ENCODE measurements around the gene DEDD2. TPM values are rescaled to one million over a fixed set of nuclear protein-coding genes. Genes with fewer than 3 reads are reported as not detected.

DEDD2 gene
- total RNA-seq, 1 experiment from 2014 or later, result 45.6 TPM

GRCh38 chr19:42191330-42191729 lies 26.1 kb downstream of the DEDD2 start:
- Histone ChIP-seq H3K4me3 (no peak overlapping the region), H3K9me2 (ENCODE audit: insufficient read depth) (no peaks in the 10 kb centered on the region), H3K27me3 (ENCODE audit: insufficient read depth, low read depth) (no peaks in the 10 kb centered on the region), H3F3A (ENCODE audit: insufficient read depth, low read depth) (peaks cover 38% of the 10 kb centered on the region), H4K20me1 (ENCODE audit: insufficient read depth) (no peaks in the 10 kb centered on the region), H3K9me3 (ENCODE audit: insufficient read depth, low read depth) (no peaks in the 10 kb centered on the region), H3K79me2 (ENCODE audit: low read depth) (no peaks in the 10 kb centered on the region), H3K36me3 (ENCODE audit: low read depth) (no peaks in the 10 kb centered on the region; the same call in 1 of the 2 replicates), H2AFZ (no peak overlapping the region; the same call in 1 of the 2 replicates), H3K27ac (peak overlapping the region; percentile 94), H3K4me2 (peak overlapping the region; percentile 60), H3K4me1 (replicated peaks; ENCODE audit: insufficient read depth) (peaks cover 34% of the 10 kb centered on the region)
- POLR2A ChIA-PET (ENCODE audit: unreplicated experiment), result interaction anchor here (0.6 kb wide), 1 partner anchor 16 kb away, joined by 3 read pairs; no protein-coding TSS in a partner anchor
- DNase-seq, result no peak
- intact Hi-C loops (cut with micrococcal nuclease; ENCODE audit: unreplicated experiment), result loop anchor here (2.0 kb wide), 1 partner anchor 23 kb away; no protein-coding TSS in a partner anchor
- BruUV-seq (replicated peaks), result no TSS peak
- CTCF ChIA-PET, result interaction anchor here (0.5 kb wide), 1 partner anchor 173 kb away, joined by 4 read pairs; no protein-coding TSS in a partner anchor
- no peak for TF ChIP-seq CTCF (conservative IDR thresholded peaks at IDR 0.05)

GRCh38 chr19:42189133-42189532 lies 28.3 kb downstream of the DEDD2 start:
- H3K4me1 ChIP-seq (replicated peaks; ENCODE audit: insufficient read depth), result peaks cover 42% of the 10 kb centered on the region
- H3K27ac ChIP-seq, result no peak overlapping the region
- POLR2A ChIA-PET (ENCODE audit: unreplicated experiment), result no interaction called here
- H3K27me3 ChIP-seq (ENCODE audit: insufficient read depth, low read depth), result no peaks in the 10 kb centered on the region
- no peaks in the 10 kb centered on the region for H3K9me3 ChIP-seq (ENCODE audit: insufficient read depth, low read depth)
- BruUV-seq (replicated peaks), result no TSS peak
- no peaks in the 10 kb centered on the region; the same call in 1 of the 2 replicates for H3K36me3 ChIP-seq (ENCODE audit: low read depth)
- no peaks in the 10 kb centered on the region for H3K79me2 ChIP-seq (ENCODE audit: low read depth)
- intact Hi-C loops (cut with micrococcal nuclease; ENCODE audit: unreplicated experiment), result no loop called here
- peaks cover 37% of the 10 kb centered on the region for H3F3A ChIP-seq (ENCODE audit: insufficient read depth, low read depth)
- DNase-seq, result no peak
- H4K20me1 ChIP-seq (ENCODE audit: insufficient read depth), result no peaks in the 10 kb centered on the region
- CTCF ChIA-PET, result interaction anchor here (0.6 to 0.7 kb wide), 2 partner anchors 73 to 88 kb away, joined by 4 to 5 read pairs; no protein-coding TSS in a partner anchor
- no peaks in the 10 kb centered on the region for H3K9me2 ChIP-seq (ENCODE audit: insufficient read depth)
- H3K4me3 ChIP-seq, result no peak overlapping the region
- TF ChIP-seq EZH2 (IDR thresholded peaks at IDR 0.05; ENCODE audit: low read depth), result no peak
- TF ChIP-seq CTCF (conservative IDR thresholded peaks at IDR 0.05), result no peak
- H2AFZ ChIP-seq, result no peak overlapping the region
- no peak overlapping the region for H3K4me2 ChIP-seq

GRCh38 chr19:42188665-42189064 lies 28.8 kb downstream of the DEDD2 start:
- BruUV-seq (replicated peaks), result no TSS peak
- Histone ChIP-seq H3K36me3 (ENCODE audit: low read depth) (no peaks in the 10 kb centered on the region), H3F3A (ENCODE audit: insufficient read depth, low read depth) (peaks cover 33% of the 10 kb centered on the region), H3K4me3 (no peak overlapping the region), H2AFZ (no peak overlapping the region), H3K4me2 (no peak overlapping the region), H3K9me2 (ENCODE audit: insufficient read depth) (no peaks in the 10 kb centered on the region), H4K20me1 (ENCODE audit: insufficient read depth) (no peaks in the 10 kb centered on the region), H3K4me1 (replicated peaks; ENCODE audit: insufficient read depth) (peaks cover 39% of the 10 kb centered on the region), H3K9me3 (ENCODE audit: insufficient read depth, low read depth) (no peaks in the 10 kb centered on the region), H3K79me2 (ENCODE audit: low read depth) (no peaks in the 10 kb centered on the region), H3K27me3 (ENCODE audit: insufficient read depth, low read depth) (no peaks in the 10 kb centered on the region), H3K27ac (no peak overlapping the region)
- no peak for DNase-seq
- TF ChIP-seq CTCF (conservative IDR thresholded peaks at IDR 0.05) (no peak), EZH2 (IDR thresholded peaks at IDR 0.05; ENCODE audit: low read depth) (no peak)
- ChIA-PET POLR2A (ENCODE audit: unreplicated experiment) (no interaction called here), CTCF (interaction anchor here (0.7 kb wide), 1 partner anchor 73 kb away, joined by 5 read pairs; no protein-coding TSS in a partner anchor)
- intact Hi-C loops (cut with micrococcal nuclease; ENCODE audit: unreplicated experiment), result no loop called here
